NCI-H1417 (cell line): Measurements from ENCODE around the gene ZBTB25.
A peak's percentile ranks its signal among the peaks of the same experiment; 100 is the strongest.

ENCODE experiments used
- DNase-seq, 3 experiments: peaks; one replicate each; lab custom pipeline; 2025; lab: John Stamatoyannopoulos, UW

Gene ZBTB25

DNA sequence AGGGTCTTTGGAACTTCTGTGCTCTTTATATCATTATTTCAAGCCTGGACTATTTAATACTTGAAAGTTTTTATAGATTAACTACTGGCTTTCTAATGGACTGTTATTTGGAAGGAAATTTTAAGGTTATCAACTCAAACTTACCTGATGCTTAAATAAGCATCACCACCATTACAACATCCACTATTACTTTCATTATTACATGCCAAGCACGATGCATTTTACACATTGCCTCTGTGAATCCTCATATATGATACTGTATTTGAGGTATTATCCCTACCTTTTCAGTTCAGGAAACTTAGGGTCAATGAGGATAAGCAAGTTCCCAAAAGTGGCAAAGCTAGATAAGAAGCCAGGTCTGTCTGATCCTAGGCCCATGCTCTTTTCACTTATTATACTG lies 13.3 kb upstream of the ZBTB25 start:
- DNase-seq: no peak

DNA sequence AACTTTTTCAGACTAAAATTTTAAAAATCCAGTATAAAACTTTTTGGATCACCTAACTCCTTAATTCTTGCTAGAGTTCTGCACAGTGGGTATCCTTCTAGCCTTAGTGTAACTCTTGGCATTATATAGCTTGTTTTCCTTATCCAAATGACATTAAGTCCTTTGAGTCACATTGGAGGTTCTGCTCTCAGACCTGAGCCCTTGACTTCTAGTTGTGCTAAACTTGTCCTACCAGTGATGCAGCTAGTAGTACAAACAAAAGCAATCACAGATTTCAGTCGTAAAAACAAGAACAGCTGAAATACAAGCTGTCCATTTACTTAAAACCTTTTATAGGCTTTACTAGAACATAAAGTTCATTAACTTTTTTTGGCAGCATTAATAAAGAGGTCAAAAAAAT lies 11.4 kb upstream of the ZBTB25 start:
- DNase-seq: no peak

DNA sequence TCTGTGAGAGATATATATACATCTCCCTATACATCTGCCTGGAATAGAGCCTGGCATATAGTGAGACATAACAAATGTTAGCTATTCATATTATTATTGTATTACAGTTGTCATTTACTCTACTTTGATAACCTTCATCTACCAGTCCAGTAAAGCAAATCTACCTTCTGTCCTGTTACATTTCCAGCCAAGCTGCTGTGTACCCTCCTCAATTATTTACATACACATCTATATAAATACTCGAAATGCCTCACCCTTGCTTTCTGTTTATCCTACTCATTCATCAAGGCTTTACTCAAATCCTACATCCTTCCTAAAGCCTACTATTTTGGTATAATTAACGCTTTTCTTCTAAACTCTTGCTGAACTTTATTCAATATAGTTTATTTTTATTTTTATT lies 9.6 kb upstream of the ZBTB25 start:
- DNase-seq: no peak

DNA sequence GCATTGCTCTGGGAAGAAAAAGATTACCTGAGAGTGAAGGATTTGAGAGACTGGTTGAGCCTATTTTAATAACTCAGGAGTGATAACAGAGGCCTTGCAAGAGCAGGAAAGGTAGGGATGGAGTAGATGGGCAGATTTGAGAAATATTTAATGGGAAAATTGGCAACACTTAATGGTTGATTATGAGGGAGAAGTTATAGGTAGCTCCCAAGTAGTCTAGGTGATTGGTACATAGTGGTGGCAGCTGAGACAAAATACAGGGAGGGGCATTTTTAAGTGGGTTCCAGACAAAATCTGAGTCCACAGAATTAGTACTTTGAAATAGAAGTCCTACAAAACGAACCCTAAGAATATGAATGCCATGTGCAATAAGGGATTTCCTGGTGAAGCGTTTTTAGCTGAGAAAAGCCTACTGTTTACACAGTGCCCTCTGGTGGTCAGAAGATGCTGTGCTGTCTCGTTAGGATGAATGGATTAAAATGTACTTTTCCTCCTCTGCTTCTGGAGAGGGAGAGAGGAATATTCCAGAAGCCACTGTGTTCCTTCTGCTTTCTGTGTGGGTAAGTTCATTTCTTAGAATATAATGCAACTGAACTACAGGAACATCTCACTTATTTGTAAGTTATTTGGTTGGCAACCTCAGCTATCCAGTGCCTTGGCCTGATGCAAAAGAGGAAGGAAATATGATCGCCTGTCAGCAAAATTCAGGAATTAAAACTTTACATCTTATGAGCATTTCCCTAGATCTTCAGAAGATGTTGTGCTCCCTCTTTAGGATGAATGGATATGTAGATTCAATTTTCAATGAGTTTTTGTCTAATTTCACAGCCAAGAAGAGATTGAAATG lies 7.4 kb upstream of the ZBTB25 start:
- DNase-seq: peak; percentile 32 to 88 (median 67)

DNA sequence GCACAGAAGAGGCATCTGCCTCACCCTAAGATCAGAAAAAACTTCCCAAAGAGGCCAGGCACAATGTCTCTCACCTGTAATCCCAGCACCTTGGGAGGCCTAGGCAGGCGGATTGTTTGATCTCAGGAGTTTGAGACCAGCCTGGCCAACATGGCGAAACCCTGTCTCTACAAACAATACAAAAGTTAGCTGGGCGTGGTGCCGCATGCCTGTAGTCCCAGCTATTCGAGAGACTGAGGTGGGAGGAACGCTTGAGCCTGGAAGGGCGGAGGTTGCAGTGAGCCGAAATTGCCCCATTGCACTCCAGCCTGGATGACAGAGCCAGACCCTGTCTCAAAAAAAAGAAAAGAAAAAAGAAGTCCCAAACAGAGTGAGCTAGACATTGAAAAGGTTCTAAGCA lies 5.4 kb upstream of the ZBTB25 start:
- DNase-seq: no peak

DNA sequence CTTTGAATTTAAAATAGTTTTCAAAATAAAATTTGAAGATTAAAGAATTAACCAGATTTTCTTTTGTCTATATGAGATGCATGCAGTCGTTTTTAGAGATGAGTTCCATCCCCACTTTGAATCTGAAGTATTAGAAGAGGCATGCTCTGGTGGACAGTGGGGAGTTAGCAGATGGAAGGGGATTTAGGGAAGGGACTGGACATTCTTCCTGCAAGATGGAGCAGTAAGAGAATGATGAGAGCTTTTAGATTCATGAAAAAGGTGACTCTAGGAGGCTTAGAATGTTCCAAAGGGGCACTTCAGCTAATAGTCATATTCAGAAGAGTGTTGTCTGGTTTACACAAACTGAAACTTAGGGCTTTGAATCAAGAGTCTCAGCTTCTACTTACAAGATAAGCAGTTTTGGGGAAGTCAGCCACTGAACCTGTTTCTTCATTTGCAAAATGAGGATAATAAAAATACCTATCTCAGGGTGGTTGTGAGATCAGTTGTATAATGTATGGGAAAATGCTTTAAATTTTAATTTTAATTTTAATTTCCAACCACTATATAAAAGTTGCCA lies 4.7 kb upstream of the ZBTB25 start:
- no peak for DNase-seq

DNA sequence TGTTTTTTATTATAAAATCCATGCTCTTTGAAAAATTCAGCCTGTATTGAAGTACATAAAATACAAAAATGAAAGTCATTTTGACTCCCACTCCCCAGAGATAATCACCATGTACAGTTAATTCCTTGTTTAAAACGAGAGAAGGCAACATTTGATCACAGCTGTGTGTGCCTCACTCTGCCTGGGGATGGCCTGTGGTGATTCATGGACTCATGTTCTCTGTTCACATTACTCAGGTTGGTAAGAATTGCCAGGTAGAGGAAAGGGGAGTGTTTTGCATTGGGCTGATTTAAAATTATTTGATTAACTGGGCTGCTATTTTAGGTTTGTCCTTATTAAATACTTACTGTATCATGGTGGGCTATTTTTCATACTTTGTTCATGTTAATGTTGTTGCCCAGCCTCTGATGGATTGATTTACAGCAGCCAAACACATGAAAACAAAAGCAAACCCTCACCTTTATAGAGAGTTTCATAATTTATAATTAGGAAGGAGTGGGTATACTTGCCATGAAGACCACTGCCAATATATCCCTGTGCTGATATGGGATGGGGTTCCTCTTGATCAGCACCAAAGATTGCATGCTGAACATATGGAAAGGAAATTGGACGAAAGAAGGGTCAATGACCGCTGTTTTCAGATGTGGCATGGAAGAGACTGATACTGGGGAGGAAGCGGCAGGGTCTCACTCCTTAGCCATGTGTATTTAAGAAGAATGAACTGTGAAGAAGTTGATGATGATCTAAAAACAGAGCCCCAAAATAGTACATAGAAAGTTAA lies 3.9 kb upstream of the ZBTB25 start:
- peak in 1 of 3 experiments; percentile 9 for DNase-seq

DNA sequence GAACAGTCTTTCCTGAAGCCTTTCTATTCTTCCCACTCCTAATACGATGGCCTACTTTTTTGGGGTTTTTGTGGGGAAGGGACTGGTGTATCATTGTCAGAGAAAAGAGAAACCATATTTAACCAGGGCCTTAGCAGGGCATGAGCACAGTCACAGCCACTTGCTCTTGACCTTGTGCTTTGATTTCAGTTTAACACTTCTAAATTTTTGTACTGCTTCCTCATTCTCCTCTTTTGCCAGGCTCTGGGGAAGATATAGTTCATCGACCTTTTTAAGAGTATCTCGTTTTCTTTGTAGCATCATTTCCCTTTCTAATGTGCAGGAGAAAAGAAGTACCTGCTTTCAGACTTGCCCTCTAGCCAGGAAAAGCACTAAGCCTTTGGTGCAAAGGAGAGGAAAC lies 3.1 kb upstream of the ZBTB25 start:
- DNase-seq: no peak

DNA sequence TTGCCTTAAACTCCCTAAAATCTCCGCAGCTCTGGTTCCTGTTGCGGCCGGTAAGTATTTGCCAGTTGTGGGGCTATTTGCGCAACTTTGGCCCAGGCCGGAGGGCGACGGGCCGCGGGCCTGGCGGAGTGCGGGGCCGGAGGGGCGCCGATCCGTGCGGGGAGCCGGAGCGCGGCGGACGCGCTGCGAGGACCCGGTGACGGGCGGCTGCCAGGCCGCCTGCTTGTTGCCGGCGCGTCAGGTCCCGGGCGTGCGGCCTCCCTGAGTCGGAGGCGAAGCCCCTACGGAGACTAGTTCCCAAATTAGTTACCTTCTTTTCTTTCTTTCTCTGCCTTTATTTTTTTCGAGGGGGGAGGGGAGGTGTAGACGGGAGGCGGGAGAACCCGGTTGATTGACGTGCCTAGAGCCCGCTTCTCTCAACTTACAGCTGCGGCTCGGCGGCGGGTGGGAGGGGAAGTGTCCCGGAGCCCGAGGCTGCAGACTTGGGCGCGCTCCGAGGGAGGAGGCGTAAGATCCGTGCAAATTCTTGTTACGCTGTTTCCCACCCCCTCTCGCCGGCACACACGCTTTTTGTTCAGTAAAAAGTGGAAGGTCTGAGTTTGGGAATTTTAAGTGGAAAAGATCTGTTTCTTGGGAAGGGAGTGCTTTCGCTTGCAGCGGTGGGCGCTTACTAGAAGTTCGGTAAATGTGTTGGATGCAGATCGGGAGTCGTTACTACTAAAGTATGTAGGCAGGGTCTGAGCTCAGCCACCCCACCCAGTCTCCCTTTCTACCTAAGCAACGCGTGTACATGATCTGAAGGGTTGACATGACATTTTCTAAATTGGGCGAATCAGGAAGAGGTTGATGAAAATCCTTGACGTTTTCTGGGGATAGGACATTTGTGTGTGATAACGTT lies 1.5 kb upstream of the ZBTB25 start:
- DNase-seq: peak; percentile 81 to 94 (median 84)

DNA sequence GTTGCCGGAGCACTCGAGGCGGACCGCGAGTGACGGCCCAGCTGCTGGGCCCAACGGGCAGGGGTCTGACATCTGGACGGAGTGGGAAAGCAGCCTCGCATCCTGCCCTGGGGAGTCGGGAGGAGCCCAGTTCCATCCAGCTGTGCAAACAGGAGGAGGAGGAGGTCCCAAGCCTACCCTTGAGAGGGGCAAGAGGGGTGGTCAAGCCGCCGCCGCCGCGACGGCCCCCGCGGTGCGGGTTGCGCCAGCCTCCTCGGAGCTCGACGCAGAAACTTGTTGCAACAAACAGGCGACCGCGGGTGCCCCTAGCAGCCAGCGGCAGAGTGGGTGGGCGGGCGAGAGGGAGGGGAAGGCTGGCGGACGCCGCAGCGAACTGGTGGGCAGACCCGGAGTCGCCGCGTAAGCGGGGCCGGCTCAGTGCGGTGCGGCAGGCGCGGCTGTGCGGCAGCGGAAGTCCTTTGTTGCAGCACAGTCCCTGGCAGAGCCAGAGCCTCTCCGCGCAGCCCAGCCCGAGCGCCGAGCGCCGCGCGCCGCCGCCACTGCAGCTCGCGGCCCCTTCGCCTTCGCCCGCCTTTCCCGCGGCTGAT lies 765 bp upstream of the ZBTB25 start, which contains the start of gene ZBTB1:
ZBTB1 (plus strand) TSS at position 461 of the 587 bp plus-strand sequence. CDS start 16,735 bp downstream, outside the sequence.
- DNase-seq: peak; percentile 76 to 91 (median 86)

DNA sequence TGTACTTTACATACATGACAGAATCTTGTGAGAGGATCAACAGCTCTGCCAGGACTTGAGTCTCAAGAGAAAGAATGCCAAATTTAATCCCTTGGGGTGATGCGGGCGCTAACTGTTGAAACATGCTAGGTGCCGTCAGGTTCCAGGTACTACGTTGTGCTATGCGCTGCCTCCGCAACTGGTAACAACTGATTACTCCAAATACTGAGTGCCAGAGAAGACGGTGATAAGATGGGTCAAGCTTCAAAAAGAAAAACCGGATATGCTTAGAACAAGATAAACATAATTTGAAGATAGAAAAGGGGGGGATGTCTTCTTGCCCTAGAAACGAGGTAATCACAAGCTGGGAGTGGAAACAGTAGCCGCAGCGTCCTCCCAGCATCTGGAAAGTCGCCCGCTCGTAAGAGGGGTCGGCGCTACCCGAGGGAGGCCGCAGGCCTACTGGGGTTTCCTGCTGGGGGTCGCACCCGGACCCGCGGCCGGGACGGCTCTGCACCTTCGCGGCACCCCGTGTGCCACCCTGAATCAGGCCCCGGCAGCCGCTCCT lies 678 bp downstream of the ZBTB25 start:
- peak; percentile 48 to 63 (median 60) for DNase-seq

DNA sequence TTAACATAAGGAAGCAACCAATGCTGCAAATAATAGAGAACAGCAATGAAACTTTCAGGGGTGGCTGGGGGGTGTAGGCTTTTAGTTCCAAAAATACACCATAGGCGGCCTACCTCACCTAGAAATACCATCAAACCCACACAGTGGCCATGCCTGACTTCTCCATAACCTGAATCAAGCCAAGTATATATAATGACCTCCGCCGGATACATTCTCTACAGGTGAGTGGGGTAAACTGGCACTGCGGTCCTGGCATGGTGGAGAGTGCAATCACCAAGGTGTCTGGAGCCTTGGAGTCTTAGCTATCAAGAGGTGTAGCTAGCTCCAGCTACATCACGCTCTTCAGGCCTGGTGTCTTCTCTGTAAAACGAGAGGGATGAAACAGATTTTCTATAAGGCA lies 1.2 kb downstream of the ZBTB25 start:
- DNase-seq: peak; percentile 45 to 60 (median 48)

DNA sequence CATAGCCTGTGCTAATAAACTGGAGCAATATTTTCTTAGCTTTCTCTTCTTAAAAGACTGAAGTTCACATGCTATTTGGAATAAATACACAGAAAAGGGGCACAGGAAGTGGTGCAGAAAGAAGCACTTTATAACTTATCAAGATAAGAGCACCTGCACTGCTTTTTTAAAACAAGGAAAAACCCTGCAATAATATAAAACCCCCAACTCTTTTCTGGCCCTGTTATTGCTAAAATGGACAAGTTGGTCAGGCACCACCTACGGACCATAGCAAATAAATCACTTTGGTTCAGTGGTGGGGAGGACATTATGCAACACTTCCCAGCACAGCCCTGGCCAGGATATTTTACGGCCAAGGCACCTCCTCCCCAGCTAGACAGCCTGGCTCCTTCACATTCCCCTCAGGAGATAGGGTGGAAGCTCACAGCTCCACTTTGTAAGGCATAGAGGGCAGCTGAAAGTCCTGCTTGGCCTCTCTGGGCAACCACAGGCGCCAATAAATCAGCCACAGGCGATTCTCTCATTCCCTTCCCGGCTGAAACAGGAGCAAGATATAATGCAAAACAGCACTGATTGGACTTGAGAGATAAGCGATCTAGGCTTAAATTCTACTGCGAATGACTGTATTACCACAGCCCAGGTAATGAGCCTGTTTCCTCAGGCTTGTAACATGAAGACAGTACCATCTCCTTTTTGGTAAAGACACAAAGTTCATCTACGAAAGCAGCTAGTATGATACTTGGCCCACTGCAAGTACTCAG lies 2.0 kb downstream of the ZBTB25 start:
- DNase-seq: peak in 2 of 3 experiments; percentile 33 to 86

DNA sequence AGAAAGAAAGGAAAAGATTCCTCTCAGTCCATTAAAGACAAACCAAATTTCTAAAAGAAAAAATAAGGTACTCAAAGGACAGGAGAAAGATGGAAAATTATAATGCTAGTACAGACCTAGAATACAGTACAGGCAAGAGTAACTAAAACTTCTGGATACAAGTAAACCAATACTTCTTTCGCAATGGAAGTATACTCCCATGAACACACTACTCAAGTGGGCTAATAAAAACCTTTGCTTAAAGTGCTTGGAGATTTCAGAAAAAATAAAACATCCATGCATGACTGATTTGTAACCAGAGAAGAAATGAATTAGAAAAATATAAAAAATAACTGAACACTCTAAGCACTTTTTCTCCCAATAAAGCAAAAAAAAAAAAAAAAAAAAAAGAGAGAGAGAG lies 3.5 kb downstream of the ZBTB25 start:
- DNase-seq: no peak

DNA sequence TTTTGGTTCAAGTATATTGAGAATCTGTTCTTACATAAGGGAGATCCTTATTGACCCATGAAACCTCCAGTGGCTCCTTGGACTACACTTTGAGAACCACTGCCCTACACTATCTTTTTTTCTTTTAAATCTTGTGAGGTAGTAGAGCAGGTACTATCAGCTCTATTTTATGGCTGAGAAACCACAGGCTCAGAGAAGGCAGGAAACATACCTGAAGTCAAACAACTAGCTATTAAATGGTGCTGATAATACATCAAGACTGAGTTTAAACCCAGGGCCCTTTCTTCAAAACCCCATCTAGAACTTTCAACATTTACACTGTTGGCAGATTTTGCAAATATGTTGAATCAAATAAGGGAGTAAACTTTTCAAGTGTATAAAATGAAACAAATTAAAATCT lies 6.9 kb downstream of the ZBTB25 start:
- no peak for DNase-seq

DNA sequence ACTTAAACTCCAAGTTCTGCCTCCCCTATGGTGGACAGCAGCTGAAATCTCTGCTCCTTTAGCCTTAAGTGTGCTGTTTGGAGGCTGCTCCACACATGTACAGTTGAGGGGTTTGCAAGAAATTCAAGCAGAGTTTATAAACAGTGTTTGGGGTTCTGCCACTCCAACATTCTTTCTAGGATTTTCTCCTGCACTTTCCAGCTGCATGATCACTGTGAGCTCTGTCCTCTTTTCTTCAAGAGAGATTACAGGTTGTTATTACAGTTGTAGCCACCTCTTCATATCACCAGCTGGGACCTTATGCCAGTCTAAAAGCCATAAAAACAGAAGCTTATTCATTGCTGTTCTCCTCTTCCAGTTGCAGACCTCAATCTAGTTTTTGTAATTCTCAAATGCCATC lies 8.4 kb downstream of the ZBTB25 start:
- DNase-seq: no peak

DNA sequence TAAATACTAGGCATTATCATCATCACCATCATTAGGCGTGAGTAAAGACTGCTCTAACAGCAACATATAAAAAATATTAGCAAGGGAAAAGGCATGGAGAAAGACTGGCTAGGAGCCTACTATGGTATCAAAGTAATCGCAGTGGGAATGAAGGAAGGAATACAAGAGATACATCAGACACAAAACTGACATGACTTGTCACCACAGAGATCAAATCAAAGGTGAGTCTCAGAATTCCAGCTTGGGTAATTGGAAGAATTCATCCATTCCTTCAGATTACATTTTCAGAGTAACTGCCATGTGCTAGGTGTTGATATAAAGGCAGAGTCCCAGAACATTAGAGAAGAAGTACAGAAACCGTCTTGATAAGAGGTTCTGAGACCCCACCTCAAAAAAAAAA lies 10.2 kb downstream of the ZBTB25 start:
- DNase-seq: no peak

DNA sequence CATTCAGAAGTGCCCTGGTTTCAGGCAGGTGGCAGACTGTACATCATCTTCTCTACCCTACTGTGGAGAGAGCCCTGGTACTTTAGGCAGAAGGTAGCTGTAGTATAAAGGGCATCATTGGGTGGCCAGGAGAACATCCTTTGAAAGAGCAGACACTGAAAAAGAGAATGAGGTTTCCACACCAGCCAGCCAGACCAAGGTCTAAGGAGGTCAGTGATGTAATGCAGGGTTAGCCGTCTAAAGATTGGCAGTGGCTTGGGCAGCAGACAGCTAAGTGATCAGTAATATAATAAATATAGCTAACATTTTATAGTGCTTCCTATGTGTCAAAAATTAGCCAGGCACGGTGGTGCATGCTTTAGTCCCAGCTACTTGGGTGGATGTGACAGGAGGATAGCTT lies 12.0 kb downstream of the ZBTB25 start:
- no peak for DNase-seq

DNA sequence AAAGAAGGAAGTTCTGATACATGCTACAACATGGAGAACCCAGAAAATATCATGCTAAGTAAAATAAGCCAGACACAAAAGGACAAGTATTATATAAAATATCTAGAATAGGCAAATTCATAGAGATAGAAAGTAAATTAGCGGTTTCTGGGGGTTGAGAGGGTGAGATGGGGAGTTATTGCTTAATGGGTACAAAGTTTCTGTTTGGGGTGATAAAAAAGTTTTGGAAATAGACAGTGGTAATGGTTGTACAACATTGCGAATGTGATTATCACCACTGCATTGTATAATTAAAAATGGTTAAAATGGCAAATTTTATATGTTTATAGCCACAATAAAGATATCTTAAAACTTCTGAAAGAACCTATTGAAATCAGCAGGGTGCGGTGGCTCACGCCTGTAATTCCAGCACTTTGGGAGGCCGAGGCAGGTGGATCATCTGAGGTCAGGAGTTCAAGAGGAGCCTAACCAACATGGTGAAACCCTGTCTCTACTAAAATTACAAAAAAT lies 15.0 kb downstream of the ZBTB25 start:
- no peak for DNase-seq

DNA sequence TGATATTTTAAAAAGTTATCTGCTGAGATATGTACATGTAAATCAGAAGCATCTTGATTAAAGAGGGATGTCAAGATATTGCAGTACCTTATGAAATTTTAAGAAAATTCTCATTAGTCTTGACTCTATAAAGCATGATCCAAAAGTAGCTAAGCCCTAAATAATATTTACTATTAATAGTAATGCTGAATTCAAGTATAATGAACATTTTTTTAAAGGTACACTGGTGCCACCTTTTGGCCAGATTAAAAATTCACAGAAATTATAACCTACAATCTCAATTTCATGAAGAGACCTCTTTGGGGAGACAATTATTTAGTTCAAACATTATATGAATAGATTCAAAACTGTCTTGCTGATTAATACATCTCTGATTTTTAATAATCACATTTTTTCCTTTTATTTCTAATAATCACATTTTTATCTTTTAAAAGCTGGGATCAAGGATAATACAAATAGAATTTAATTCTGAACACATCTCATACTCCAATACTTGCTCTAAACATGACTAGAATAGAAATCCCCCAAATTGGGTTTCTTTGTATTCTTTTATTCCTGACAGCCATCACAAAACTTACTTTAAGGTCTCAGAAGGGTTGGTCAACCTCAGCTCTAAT lies 24.9 kb downstream of the ZBTB25 start:
- peak in 2 of 3 experiments; percentile 1 to 34 for DNase-seq
